ENCODE data around the gene ARHGEF37.
A peak's percentile ranks its signal among the peaks of the same experiment; 100 is the strongest.
"Not testable (repeated sequence)": the region's sequence is repeated elsewhere in the genome, so short reads cannot be mapped to it uniquely, and the experiment has no call there.

ARHGEF37 gene, protein sequence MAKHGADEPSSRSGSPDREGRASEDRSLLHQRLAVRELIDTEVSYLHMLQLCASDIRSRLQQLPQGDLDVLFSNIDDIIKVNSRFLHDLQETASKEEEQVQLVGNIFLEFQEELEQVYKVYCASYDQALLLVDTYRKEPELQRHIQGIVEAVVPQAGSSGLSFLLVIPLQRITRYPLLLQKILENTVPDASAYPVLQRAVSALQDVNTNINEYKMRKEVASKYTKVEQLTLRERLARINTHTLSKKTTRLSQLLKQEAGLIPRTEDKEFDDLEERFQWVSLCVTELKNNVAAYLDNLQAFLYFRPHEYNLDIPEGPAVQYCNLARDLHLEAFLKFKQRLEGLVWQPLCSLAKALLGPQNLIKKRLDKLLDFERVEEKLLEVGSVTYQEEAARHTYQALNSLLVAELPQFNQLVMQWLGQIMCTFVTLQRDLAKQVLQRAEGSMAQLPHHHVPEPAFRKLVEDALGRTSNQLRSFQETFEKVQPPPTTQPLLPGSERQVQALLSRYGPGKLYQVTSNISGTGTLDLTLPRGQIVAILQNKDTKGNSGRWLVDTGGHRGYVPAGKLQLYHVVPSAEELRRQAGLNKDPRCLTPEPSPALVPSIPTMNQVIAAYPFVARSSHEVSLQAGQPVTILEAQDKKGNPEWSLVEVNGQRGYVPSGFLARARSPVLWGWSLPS

DNA sequence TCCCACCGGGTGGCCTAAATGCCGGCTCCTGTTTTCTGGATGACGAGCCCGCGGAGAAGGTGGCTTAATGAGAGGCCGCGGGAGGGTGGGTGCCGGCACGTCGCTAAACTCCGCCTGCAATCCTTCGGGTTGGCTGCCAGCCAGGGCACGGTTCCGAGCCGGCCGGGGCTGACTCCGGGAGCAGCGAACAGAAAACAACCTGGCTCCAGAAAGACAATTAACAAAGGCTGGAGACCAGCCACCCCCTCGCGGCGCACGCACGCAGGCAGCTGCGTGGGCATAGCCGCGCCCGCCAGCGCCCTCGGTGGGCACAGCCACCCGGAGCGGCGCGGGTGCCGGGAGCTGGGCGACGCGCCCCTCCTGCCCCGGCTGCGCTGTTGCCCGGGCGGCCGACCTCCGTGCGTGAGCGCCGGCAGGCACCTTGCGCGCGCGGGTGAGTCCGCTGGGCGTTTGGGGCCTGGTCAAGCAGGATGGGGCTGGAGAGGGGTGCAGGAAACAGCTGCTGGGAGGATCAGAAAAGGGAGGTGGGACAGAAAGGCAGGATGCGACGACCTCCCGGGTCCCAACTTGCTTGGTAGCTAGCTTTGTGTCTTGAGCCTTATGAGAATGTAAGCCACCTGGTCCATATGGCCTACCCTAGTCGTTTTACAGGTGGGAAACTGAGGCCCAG is at the start of gene ARHGEF37:
TSS of gene ARHGEF37 (plus strand) at position 307 of the 670 bp plus-strand sequence. CDS start 16,272 bp downstream, outside the sequence.
- TF ChIP-seq, protein P1, sequence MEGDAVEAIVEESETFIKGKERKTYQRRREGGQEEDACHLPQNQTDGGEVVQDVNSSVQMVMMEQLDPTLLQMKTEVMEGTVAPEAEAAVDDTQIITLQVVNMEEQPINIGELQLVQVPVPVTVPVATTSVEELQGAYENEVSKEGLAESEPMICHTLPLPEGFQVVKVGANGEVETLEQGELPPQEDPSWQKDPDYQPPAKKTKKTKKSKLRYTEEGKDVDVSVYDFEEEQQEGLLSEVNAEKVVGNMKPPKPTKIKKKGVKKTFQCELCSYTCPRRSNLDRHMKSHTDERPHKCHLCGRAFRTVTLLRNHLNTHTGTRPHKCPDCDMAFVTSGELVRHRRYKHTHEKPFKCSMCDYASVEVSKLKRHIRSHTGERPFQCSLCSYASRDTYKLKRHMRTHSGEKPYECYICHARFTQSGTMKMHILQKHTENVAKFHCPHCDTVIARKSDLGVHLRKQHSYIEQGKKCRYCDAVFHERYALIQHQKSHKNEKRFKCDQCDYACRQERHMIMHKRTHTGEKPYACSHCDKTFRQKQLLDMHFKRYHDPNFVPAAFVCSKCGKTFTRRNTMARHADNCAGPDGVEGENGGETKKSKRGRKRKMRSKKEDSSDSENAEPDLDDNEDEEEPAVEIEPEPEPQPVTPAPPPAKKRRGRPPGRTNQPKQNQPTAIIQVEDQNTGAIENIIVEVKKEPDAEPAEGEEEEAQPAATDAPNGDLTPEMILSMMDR (IDR thresholded peaks at IDR 0.05; ENCODE audit: low read depth, low read length, missing control alignments), result no peak
- H3K4me3 ChIP-seq (ENCODE audit: low read depth, low read length), result peak within 1 kb of the TSS; percentile 50
- no peak for DNase-seq (ENCODE audit: low read depth)

DNA sequence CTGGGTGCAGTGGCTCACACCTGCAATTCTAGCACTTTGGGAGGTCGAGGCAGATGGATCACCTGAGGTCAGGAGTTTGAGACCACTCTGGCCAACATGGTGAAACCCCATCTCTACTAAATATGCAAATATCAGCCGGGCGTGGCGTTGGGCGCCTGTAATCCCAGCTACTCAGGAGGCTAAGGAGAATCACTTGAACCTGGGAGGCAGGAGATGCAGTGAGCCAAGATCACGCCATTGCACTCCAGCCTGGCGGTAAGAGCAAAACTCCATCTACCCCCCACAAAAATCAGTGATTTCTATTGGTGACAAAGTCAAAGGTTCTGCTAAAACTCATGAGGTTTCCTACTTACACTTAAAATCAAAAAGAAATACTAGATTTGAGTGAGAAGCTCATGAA is 48.9 kb upstream of the ARHGEF37 start:
- TF ChIP-seq, protein P1 (IDR thresholded peaks at IDR 0.05; ENCODE audit: low read depth, low read length, missing control alignments), result no peak
- DNase-seq (ENCODE audit: low read depth), result no peak
- H3K4me3 ChIP-seq (ENCODE audit: low read depth, low read length), result no peak overlapping the region

DNA sequence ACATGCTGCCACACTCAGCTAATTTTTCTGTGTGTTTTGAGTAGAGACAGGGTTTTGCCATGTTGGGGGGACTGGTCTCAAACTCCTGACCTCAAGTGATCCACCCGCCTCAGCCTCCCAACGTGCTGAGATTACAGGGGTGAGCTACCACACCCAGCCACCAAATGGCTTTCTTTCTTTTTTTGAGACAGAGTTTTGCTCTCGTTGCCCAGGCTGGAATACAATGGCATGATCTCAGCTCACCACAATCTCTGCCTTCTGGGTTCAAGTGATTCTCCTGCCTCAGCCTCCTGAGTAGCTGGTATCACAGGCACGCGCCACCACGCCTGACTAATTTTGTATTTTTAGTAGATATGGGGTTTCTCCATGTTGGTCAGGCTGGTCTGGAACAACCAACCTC is 45.5 kb upstream of the ARHGEF37 start:
- H3K4me3 ChIP-seq (ENCODE audit: low read depth, low read length), result not testable (repeated sequence)

DNA sequence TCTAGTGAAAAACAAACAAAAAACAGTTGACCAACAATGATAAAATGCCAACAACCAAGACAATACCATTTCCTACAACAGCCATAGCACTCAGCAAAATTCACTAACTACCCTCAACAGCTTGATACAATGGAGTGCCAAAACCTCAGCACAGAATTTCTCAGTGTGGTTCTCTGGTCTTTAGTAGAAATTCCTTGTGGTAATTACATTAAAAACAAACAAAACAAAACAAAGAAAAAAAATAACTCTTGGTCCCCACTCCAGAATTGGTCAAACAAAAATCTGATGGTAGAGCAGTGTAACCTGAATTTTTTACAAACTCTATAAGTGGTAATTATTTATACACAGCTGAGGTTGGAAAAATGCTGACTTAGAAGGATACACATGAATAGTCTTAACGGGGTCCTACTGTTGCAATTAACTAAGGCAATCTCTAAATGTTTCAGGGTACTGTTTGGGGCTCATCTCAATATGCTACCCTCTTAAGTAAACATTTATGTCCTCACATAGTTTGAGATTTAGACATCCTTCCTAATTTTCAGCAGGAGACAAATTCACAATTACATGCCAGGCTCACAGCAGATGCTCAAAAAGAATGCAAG is 43.8 kb upstream of the ARHGEF37 start:
- TF ChIP-seq, protein P1 (IDR thresholded peaks at IDR 0.05; ENCODE audit: low read depth, low read length, missing control alignments), result no peak
- no peak for DNase-seq (ENCODE audit: low read depth)

More for the DNA sequence above, 45.5 kb upstream of the ARHGEF37 start:
- DNase-seq (ENCODE audit: low read depth), result not testable (repeated sequence)

DNA sequence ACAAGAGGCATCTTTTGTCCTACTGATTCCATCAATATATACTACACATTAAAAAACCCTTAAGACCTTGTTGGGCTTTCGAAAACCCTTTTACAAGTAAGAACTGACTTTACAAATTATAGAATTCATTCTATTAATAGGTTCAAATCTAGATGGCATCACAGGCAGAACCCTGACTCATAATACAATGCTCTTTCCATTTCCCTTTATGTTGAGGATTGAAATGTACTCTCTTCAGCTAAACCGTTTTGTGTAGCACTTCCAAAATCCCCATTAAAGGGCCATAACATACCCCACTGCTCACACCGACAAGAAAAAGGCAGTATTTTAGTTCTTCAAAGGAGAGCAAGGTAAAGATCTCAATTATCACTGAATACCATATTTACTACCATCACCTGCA is 41.2 kb upstream of the ARHGEF37 start:
- TF ChIP-seq, protein P1 (IDR thresholded peaks at IDR 0.05; ENCODE audit: low read depth, low read length, missing control alignments), result no peak
- no peak for DNase-seq (ENCODE audit: low read depth)
- no peak overlapping the region for H3K4me3 ChIP-seq (ENCODE audit: low read depth, low read length)

More for the DNA sequence above, 43.8 kb upstream of the ARHGEF37 start:
- no peak overlapping the region for H3K4me3 ChIP-seq (ENCODE audit: low read depth, low read length)

DNA sequence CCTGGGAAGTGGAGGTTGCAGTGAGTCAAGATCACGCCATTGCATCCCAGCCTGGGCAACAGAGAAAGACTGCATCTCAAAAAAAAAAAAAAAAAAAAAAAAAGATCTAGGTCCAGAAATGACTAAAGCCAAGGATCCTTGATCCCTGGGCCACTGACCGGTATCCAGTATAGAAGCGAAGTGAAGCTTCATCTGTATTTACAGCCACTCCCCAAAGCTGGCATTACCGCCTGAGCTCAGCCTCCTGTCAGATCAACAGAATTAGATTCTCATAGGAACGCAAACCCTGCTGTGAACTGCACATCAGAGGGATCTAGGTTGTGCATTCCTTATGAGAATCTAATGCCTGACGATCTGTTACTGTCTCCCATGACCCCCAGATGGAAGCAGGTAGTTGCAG is 39.4 kb upstream of the ARHGEF37 start:
- DNase-seq (ENCODE audit: low read depth), result no peak
- H3K4me3 ChIP-seq (ENCODE audit: low read depth, low read length), result no peak overlapping the region
- TF ChIP-seq, protein P1 (IDR thresholded peaks at IDR 0.05; ENCODE audit: low read depth, low read length, missing control alignments), result no peak

All from GM12864 (cell line).